CD14-positive monocyte (primary cell): ENCODE data around the gene ADAMTSL4. TPM values are rescaled to one million over a fixed set of nuclear protein-coding genes. Genes with fewer than 3 reads are reported as not detected.
"Not testable (repeated sequence)": the region's sequence is repeated elsewhere in the genome, so short reads cannot be mapped to it uniquely, and the experiment has no call there.

Source experiments
- DNase-seq, 3 donors: peaks; one replicate each; pipeline ENCODE4 v3.0.0-alpha.2; 2011 to 2022
- H2AFZ ChIP-seq: 2 replicates; pipeline ENCODE4 v1.6.0; 2012; ENCODE audit warnings: mild to moderate bottlenecking, low read depth, low read length, inconsistent platforms; ENCODE audit not compliant: insufficient read depth, poor library complexity, severe bottlenecking
- H3K27ac ChIP-seq, 2 donors: 1 replicate in 1 of 2; 2 replicates in 1 of 2; pipeline ENCODE4 v1.5.1; 2012 to 2013; ENCODE audit warnings: low read length in 2 of 2, control low read depth in 1 of 2, inconsistent platforms in 1 of 2, low read depth in 1 of 2, mild to moderate bottlenecking in 1 of 2
- H3K27me3 ChIP-seq, 2 donors: one replicate each; pipeline versions ENCODE4 v1.6.0 to v1.6.1; 2011 to 2013; ENCODE audit warnings: low read length in 2 of 2; ENCODE audit not compliant: control insufficient read depth in 2 of 2, insufficient read depth in 2 of 2
- H3K36me3 ChIP-seq, 2 donors: replicated peaks in 1 of 2; 1 replicate in 1 of 2; 2 replicates in 1 of 2; pipeline versions ENCODE4 v1.5.1 to v1.6.1; 2012 to 2013; ENCODE audit warnings: low read length in 2 of 2, control low read depth in 1 of 2, inconsistent platforms in 1 of 2, mild to moderate bottlenecking in 1 of 2; ENCODE audit not compliant: insufficient read depth in 2 of 2, control insufficient read depth in 1 of 2
- H3K4me1 ChIP-seq, 2 donors: 1 replicate in 1 of 2; 2 replicates in 1 of 2; pipeline versions ENCODE4 v1.5.1 to v1.6.1; 2012 to 2013; ENCODE audit warnings: low read length in 2 of 2, control low read depth in 1 of 2, inconsistent platforms in 1 of 2, mild to moderate bottlenecking in 1 of 2, moderate library complexity in 1 of 2; ENCODE audit not compliant: insufficient read depth in 2 of 2, control insufficient read depth in 1 of 2
- H3K4me2 ChIP-seq: replicated peaks from 2 replicates; pipeline ENCODE3; 2012; ENCODE audit warnings: low read length, moderate library complexity, mild to moderate bottlenecking; ENCODE audit not compliant: poor library complexity, severe bottlenecking; ENCODE audit errors: extremely low read depth
- H3K4me3 ChIP-seq, 3 experiments: fragments of 200-600 bp in 1 of 3; sonication (generic) in 1 of 3; replicated peaks in 1 of 3; 1 replicate in 2 of 3; 2 replicates in 1 of 3; pipeline ENCODE4 v1.5.1; 2011 to 2013; ENCODE audit warnings: low read length in 3 of 3, mild to moderate bottlenecking in 3 of 3, control low read depth in 2 of 3, low read depth in 2 of 3, inconsistent platforms in 1 of 3, moderate library complexity in 1 of 3
- H3K79me2 ChIP-seq: 2 replicates; pipeline ENCODE4 v1.6.0; 2012; ENCODE audit warnings: mild to moderate bottlenecking, control low read depth, inconsistent platforms, low read length, moderate library complexity; ENCODE audit not compliant: insufficient read depth
- H3K9ac ChIP-seq: 2 replicates; pipeline ENCODE4 v1.6.0; 2017; ENCODE audit warnings: low read length, mild to moderate bottlenecking; ENCODE audit not compliant: insufficient read depth, poor library complexity, severe bottlenecking
- H3K9me3 ChIP-seq, 2 donors: replicated peaks in 1 of 2; 1 replicate in 1 of 2; 2 replicates in 1 of 2; pipeline versions ENCODE4 v1.5.1 to v1.6.1; 2012 to 2013; ENCODE audit warnings: low read length in 2 of 2, control low read depth in 1 of 2; ENCODE audit not compliant: control insufficient read depth in 1 of 2, insufficient read depth in 1 of 2
- H4K20me1 ChIP-seq: 2 replicates; pipeline ENCODE4 v1.6.0; 2012; ENCODE audit warnings: mild to moderate bottlenecking, low read length, control low read depth, moderate library complexity; ENCODE audit not compliant: insufficient read depth
- H3K27ac Mint-ChIP-seq, 7 donors: one replicate each; pipeline ENCODE4 v1.8.0; 2020; ENCODE audit warnings: mild to moderate bottlenecking in 7 of 7, mixed read lengths in 7 of 7, moderate library complexity in 6 of 7, inconsistent platforms in 2 of 7
- H3K27me3 Mint-ChIP-seq, 3 donors: one replicate each; pipeline ENCODE4 v1.8.0; 2021 to 2022; ENCODE audit warnings: low read depth in 3 of 3, mild to moderate bottlenecking in 3 of 3, mixed read lengths in 3 of 3, moderate library complexity in 3 of 3, inconsistent platforms in 1 of 3
- H3K36me3 Mint-ChIP-seq, 2 donors: one replicate each; pipeline ENCODE4 v1.8.0; 2020; ENCODE audit warnings: mixed read lengths in 2 of 2, inconsistent platforms in 1 of 2, mild to moderate bottlenecking in 1 of 2
- H3K4me1 Mint-ChIP-seq: one replicate; pipeline ENCODE4 v1.8.0; 2020; ENCODE audit warnings: mild to moderate bottlenecking, mixed read lengths
- H3K4me3 Mint-ChIP-seq, 2 donors: one replicate each; pipeline ENCODE4 v1.8.0; 2020; ENCODE audit warnings: mild to moderate bottlenecking in 2 of 2, mixed read lengths in 2 of 2, moderate library complexity in 1 of 2
- H3K9me3 Mint-ChIP-seq, 7 donors: one replicate each; pipeline ENCODE4 v1.8.0; 2020 to 2022; ENCODE audit warnings: mixed read lengths in 7 of 7, mild to moderate bottlenecking in 6 of 7, moderate library complexity in 6 of 7, inconsistent platforms in 2 of 7
- CTCF ChIP-seq: fragments of 200-600 bp; IDR thresholded peaks from one replicate; pipeline ENCODE4 v1.8.0; 2022; ENCODE audit warnings: antibody characterized with exemption, mild to moderate bottlenecking
- WGBS: methylation state at CpG from one replicate; pipeline ENCODE4 v1.1.5; 2013; ENCODE audit warnings: missing lambda C conversion rate; ENCODE audit not compliant: insufficient coverage; 5-methylcytosine and 5-hydroxymethylcytosine counted together
- intact Hi-C, 2 donors: fragments of 100-400 bp; cut with micrococcal nuclease; formaldehyde crosslinking; loops; one replicate each; pipeline versions ENCODE4 v1.15.0 to v1.15.1; 2023
- polyA plus RNA-seq, 3 donors: library from polyadenylated mRNA; depleted of rRNA in 1 of 3; unstranded in 2 of 3; stranded (reverse) in 1 of 3; fragments of 300-500 nt in 2 of 3; fragments of >200 nt in 1 of 3; fragmentation: Illumina TruSeq in 2 of 3; gene quantifications; 1 replicate in 2 of 3; 2 replicates in 1 of 3; pipeline ENCODE4 v1.2.3, GENCODE V29; 2012 to 2021

The ADAMTSL4 gene
- polyA plus RNA-seq, 3 donors: 2.5 to 109 (median 2.8) TPM

GRCh38 chr1:150596095-150596892 is 47.1 kb downstream of the ADAMTSL4 start:
- H3K4me1 Mint-ChIP-seq: peaks cover 30% of the 10 kb centered on the region
- DNase-seq: no peak
- Histone ChIP-seq H3K27me3 (no peaks in the 10 kb centered on the region), H2AFZ (no peak overlapping the region), H3K36me3 (no peaks in the 10 kb centered on the region), H3K4me3 (no peak overlapping the region), H3K79me2 (no peaks in the 10 kb centered on the region), H3K9me3 (no peaks in the 10 kb centered on the region), H3K4me2 (no peak overlapping the region), H3K9ac (no peak overlapping the region), H3K4me1 (peaks cover 18 to 19% of the 10 kb centered on the region in 2 donors), H4K20me1 (no peaks in the 10 kb centered on the region), H3K27ac (no peak overlapping the region)
- peaks cover 0 to 2% (median 0%) of the 10 kb centered on the region in 7 donors for H3K9me3 Mint-ChIP-seq
- H3K27ac Mint-ChIP-seq: peak overlapping the region in 2 of 7 donors; percentile 33 to 55
- peaks cover 0 to 1% (median 0%) of the 10 kb centered on the region in 3 donors for H3K27me3 Mint-ChIP-seq
- 75% methylated on average over 1 of the region's 7 CpGs for WGBS
- TF ChIP-seq CTCF: no peak
- H3K4me3 Mint-ChIP-seq: no peak overlapping the region
- peaks cover 14 to 21% of the 10 kb centered on the region in 2 donors for H3K36me3 Mint-ChIP-seq
- intact Hi-C loops: no loop called here

DNA sequence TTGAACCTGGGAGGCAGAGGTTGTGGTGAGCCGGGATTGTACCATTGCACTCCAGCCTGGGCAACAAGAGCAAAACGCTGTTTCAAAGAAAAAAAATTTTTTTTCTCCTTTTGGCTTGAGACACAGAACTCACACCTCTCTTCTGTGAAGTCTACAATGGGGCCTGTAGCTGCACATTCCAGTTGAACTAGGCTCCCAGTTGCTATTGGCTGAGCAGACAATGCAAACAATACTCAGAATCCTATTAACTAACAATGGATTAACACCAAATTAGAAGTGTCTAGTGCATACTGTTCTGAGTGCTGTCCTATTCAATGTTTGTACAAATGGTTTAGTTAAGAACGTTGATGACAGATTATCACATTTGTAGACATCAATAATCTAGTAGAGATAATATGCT is 47.8 kb downstream of the ADAMTSL4 start:
- H3K27me3 Mint-ChIP-seq: peaks cover 0 to 1% (median 0%) of the 10 kb centered on the region in 3 donors
- peaks cover 16% of the 10 kb centered on the region in 2 donors for H3K4me1 ChIP-seq
- H3K27ac Mint-ChIP-seq: no peak overlapping the region
- peaks cover 0 to 2% (median 0%) of the 10 kb centered on the region in 7 donors for H3K9me3 Mint-ChIP-seq
- no peaks in the 10 kb centered on the region for H3K79me2 ChIP-seq
- H4K20me1 ChIP-seq: no peaks in the 10 kb centered on the region
- H2AFZ ChIP-seq: no peak overlapping the region
- peaks cover 27% of the 10 kb centered on the region for H3K4me1 Mint-ChIP-seq
- no peaks in the 10 kb centered on the region for H3K27me3 ChIP-seq
- no peak overlapping the region for H3K4me3 Mint-ChIP-seq
- no peak overlapping the region for H3K9ac ChIP-seq
- intact Hi-C loops: no loop called here
- H3K36me3 Mint-ChIP-seq: peaks cover 12 to 21% of the 10 kb centered on the region in 2 donors
- no peak overlapping the region for H3K4me2 ChIP-seq
- no peaks in the 10 kb centered on the region for H3K9me3 ChIP-seq
- no peak overlapping the region for H3K27ac ChIP-seq
- no CpG with 5 or more reads among the region's 3 CpGs for WGBS
- no peak for DNase-seq
- TF ChIP-seq CTCF: no peak
- H3K4me3 ChIP-seq: no peak overlapping the region
- no peaks in the 10 kb centered on the region for H3K36me3 ChIP-seq

DNA sequence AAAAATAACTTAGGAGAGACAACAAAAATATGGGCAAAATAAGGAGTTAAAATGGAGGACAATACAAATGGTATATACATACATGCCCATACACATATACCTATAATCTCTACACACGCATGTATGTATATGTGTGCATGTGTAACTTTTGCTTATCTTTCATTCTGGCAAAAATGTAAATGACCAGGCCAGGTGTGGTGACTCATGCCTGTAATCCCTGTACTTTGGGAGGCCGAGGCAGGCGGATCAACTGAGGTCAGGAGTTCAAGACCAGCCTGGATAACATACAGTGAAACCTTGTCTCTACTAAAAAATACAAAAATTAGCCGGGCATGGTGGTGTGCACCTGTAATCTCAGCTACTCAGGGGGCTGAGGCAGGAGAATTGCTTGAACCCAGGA is 49.1 kb downstream of the ADAMTSL4 start:
- H3K9ac ChIP-seq, H3K9me3 Mint-ChIP-seq, H3K4me1 ChIP-seq, H3K79me2 ChIP-seq, H3K27ac ChIP-seq, H3K27me3 Mint-ChIP-seq, H3K4me3 Mint-ChIP-seq, H3K4me3 ChIP-seq, H3K9me3 ChIP-seq, H3K36me3 ChIP-seq, H3K4me2 ChIP-seq, H3K27me3 ChIP-seq, DNase-seq, H4K20me1 ChIP-seq, intact Hi-C loops, H2AFZ ChIP-seq: not testable (repeated sequence)
- Mint-ChIP-seq H3K36me3 (peaks cover 13 to 22% of the 10 kb centered on the region in 2 donors), H3K4me1 (peaks cover 22% of the 10 kb centered on the region), H3K27ac (peak overlapping the region in 1 of 7 donors; percentile 7)
- WGBS: 94% methylated on average over 2 of the region's 4 CpGs
